ENCODE measurements around the gene CHD5. TPM values are rescaled to one million over a fixed set of nuclear protein-coding genes. Genes with fewer than 3 reads are reported as not detected.

CHD5 gene
- total RNA-seq, 1 donor from 2014 or later = 4.9 TPM

- H3K9me3 Mint-ChIP-seq = peaks cover 15% of the 10 kb centered on the region
- DNase-seq (ENCODE audit: low spot score in 2 of 2, unreplicated experiment in 2 of 2) = no peak
- H3K27ac Mint-ChIP-seq = no peak overlapping the region
- peaks cover 38% of the 10 kb centered on the region for H3K27me3 Mint-ChIP-seq (ENCODE audit: low read depth)
- no peaks in the 10 kb centered on the region for H3K4me1 Mint-ChIP-seq
- TF ChIP-seq CTCF (IDR thresholded peaks at IDR 0.05; ENCODE audit: unreplicated experiment) = no peak
- H3K36me3 Mint-ChIP-seq = no peaks in the 10 kb centered on the region
- no peak overlapping the region for H3K4me3 Mint-ChIP-seq
Observed at GRCh38 chr1:6111991-6112689, 68.0 kb downstream of the CHD5 start.

DNA sequence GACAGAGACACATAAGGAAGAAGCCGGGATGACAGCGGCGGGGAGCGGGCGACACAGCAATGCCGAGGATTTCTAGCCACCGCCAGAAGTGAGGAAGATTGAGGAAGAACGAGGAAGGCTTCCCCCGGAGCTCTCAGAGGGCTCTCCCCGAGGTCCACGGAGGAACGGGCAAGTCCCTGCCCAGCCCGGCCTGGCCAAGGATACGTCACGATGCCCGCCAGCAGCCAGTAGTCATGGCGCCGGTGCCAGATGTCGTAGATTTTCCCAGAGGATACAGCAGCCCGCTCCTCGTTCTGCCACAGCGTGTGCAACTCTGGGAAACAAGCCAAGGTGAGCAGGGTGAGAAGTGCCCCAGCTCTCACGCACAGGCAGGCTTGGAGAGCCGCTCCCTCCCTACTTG, 68.5 kb downstream of the CHD5 start:
- H3K9me3 Mint-ChIP-seq = peaks cover 10% of the 10 kb centered on the region
- no peak for DNase-seq (ENCODE audit: low spot score in 2 of 2, unreplicated experiment in 2 of 2)
- no peak overlapping the region for H3K4me3 Mint-ChIP-seq
- no peaks in the 10 kb centered on the region for H3K4me1 Mint-ChIP-seq
- no peaks in the 10 kb centered on the region for H3K36me3 Mint-ChIP-seq
- no peak for TF ChIP-seq CTCF (IDR thresholded peaks at IDR 0.05; ENCODE audit: unreplicated experiment)
- H3K27me3 Mint-ChIP-seq (ENCODE audit: low read depth) = peaks cover 34% of the 10 kb centered on the region
- H3K27ac Mint-ChIP-seq = no peak overlapping the region

- Mint-ChIP-seq H3K4me1 (no peaks in the 10 kb centered on the region), H3K27me3 (ENCODE audit: low read depth) (peaks cover 33% of the 10 kb centered on the region), H3K4me3 (no peak overlapping the region), H3K9me3 (peaks cover under 1% of the 10 kb centered on the region), H3K36me3 (no peaks in the 10 kb centered on the region), H3K27ac (no peak overlapping the region)
- no peak for DNase-seq (ENCODE audit: low spot score in 2 of 2, unreplicated experiment in 2 of 2)
- no peak for TF ChIP-seq CTCF (IDR thresholded peaks at IDR 0.05; ENCODE audit: unreplicated experiment)
Observed at GRCh38 chr1:6110326-6110725, 69.8 kb downstream of the CHD5 start.

GRCh38 chr1:6109688-6110087, 70.4 kb downstream of the CHD5 start:
- no peak overlapping the region for H3K4me3 Mint-ChIP-seq
- no peak for DNase-seq (ENCODE audit: low spot score in 2 of 2, unreplicated experiment in 2 of 2)

DNA sequence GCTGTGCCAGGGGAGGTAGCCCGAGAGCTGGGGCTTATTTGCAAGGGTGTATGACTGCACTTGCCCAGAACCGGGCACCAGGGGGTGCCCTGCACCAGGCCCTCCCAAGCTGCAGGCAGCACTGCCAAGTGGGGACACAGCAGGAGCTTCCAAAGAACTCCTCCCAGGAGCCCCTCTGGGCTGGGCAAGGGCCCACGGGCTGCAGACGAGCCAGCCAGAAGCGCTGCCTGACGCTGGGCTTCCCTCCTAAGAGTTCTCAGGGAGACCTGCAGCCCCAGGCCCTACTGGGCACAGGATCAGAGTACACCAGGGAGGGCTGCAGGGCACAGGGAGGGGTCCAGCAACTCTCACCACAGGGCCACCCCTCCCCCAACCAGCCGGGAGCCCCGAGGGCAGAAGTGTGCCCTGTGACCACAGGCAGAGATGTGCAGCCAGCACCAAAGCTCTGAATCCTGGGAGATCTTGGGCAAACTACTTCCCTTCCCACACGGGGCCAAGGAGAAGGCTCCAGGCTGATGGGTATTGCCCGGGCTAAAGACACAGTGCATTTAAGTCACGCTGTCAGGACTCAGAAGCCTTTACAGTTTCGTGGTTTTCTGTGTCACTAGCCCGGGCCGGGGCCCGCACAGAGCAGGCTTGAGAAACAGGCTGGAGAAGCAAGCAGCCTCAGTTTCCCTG, 71.0 kb downstream of the CHD5 start:
- Mint-ChIP-seq H3K27ac (no peak overlapping the region), H3K36me3 (no peaks in the 10 kb centered on the region), H3K4me1 (no peaks in the 10 kb centered on the region), H3K4me3 (no peak overlapping the region), H3K9me3 (no peaks in the 10 kb centered on the region), H3K27me3 (ENCODE audit: low read depth) (peaks cover 32% of the 10 kb centered on the region)
- TF ChIP-seq CTCF (IDR thresholded peaks at IDR 0.05; ENCODE audit: unreplicated experiment) = no peak
- DNase-seq (ENCODE audit: low spot score in 2 of 2, unreplicated experiment in 2 of 2) = no peak

More at GRCh38 chr1:6109688-6110087, 70.4 kb downstream of the CHD5 start:
- Mint-ChIP-seq H3K27ac (no peak overlapping the region), H3K36me3 (no peaks in the 10 kb centered on the region), H3K27me3 (ENCODE audit: low read depth) (peaks cover 32% of the 10 kb centered on the region), H3K4me1 (no peaks in the 10 kb centered on the region), H3K9me3 (no peaks in the 10 kb centered on the region)
- TF ChIP-seq CTCF (IDR thresholded peaks at IDR 0.05; ENCODE audit: unreplicated experiment) = no peak

Measured in mesothelial cell of epicardium (in vitro differentiated cells).